Pancreas (tissue), 10 donors: ENCODE measurements around the gene MARK1. TPM values are rescaled to one million over a fixed set of nuclear protein-coding genes. Genes with fewer than 3 reads are reported as not detected.
A peak's percentile ranks its signal among the peaks of the same experiment; 100 is the strongest.

Source experiments
- ATAC-seq, 4 donors: fragments of 200-7000 bp; cut with Tn5 transposase; one replicate each; pipeline versions ENCODE4 v1.8.0 to v1.9.1; 2020; ENCODE audit warnings: mild to moderate bottlenecking in 4 of 4, moderate library complexity in 4 of 4
- DNase-seq, 6 donors: peaks; one replicate each; pipeline ENCODE4 v3.0.0-alpha.2; 2020
- FAIRE-seq: peaks from 2 replicates; lab custom pipeline; 2012; peaks lifted over from hg19 to GRCh38; lab: Jason Lieb, UNC
- H3K27ac ChIP-seq, 4 donors: fragments of 200-600 bp; sonication (generic); 1 replicate in 3 of 4; 2 replicates in 1 of 4; pipeline versions ENCODE4 v1.5.0 to v1.8.0; 2020
- H3K27me3 ChIP-seq, 4 donors: fragments of 200-600 bp; one replicate each; pipeline ENCODE4 v1.8.0; 2021
- H3K36me3 ChIP-seq, 3 donors: fragments of 200-600 bp; sonication (generic) in 1 of 3; one replicate each; pipeline versions ENCODE4 v1.5.0 to v1.8.0; 2020 to 2021
- H3K4me1 ChIP-seq, 3 donors: fragments of 200-600 bp; one replicate each; pipeline ENCODE4 v1.8.0; 2021
- H3K4me3 ChIP-seq, 4 donors: fragments of 200-600 bp; sonication (generic) in 2 of 4; one replicate each; pipeline versions ENCODE4 v1.5.0 to v1.8.0; 2020 to 2021
- H3K9me3 ChIP-seq, 4 donors: fragments of 200-600 bp; one replicate each; pipeline ENCODE4 v1.8.0; 2021
- WGBS, 2 donors: extraction: QIAGEN DNeasy Blood & Tissue Kit; methylation state at CpG; one replicate each; pipeline ENCODE4 v1.1.7; 2013; 5-methylcytosine and 5-hydroxymethylcytosine counted together
- intact Hi-C, 3 donors: fragments of 100-400 bp; cut with DNase I; formaldehyde crosslinking; loops; one replicate each; pipeline versions ENCODE4 v1.11.1 to v1.14.2; 2022
- polyA plus RNA-seq, 2 donors: library from polyadenylated mRNA; stranded (reverse); fragments of 200-250 nt; gene quantifications; one replicate each; pipeline ENCODE4 v1.2.3, GENCODE V29; 2013
- total RNA-seq, 6 donors: library from RNA; stranded (reverse); fragmentation: NEBNext Ultra II Directional in 4 of 6; extraction: Animal tissue kit (Norgen Biotek cat#: 25700) in 4 of 6; gene quantifications; one replicate each; pipeline versions ENCODE4 v1.2.1 to v1.2.4, GENCODE V29; 2021 to 2023
- TF ChIP-seq, protein P1 (sequence below), 4 donors: fragments of 200-600 bp; sonication (generic) in 3 of 4; IDR thresholded peaks; one replicate each; pipeline versions ENCODE4 v1.5.0 to v1.8.0; 2021; ENCODE audit warnings: antibody characterized with exemption in 4 of 4
- donor health status: healthy with polysubstance abuse.
- donor health status: DM: no; HTN: no; CAD: no; lungs with moderate emphysema.
- donor health status: DM: no; HTN: no; CAD: no.
- donor health status: control.
- donor health status: control.
- donor health status: Bipolar disorder and iron deficiency.
- donor health status: DM: yes; HTN: yes; CAD: no.
- donor health status: DM: no; HTN: no; CAD: no.
- donor health status: DM: no; HTN: no; CAD: no.
- donor health status: DM: yes; HTN: yes; CAD: no.

Gene MARK1
- total and polyA plus RNA-seq, 8 donors: 0.84 to 3.5 (median 1.4) TPM

DNA sequence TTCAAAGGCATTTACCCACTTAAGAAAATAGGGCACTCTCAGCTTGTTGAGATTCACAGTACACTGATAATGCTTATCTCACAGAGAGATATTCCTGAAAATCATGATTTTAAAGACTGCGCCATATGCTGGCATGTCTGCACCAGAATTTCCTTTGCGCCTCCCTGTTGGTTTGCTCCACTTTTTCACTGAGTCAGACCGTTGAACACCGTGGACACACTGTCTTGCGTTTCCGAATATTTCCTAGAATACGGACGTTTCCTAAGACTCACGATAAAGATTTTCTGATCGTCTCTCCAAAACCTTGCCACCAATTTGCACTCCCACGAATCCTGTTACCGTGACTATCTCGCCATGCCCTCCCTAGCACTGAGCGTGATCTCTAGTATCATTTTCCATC is 161.7 kb downstream of the MARK1 start:
- WGBS, 2 donors: 26 to 28% methylated on average over 14 of the region's 14 CpGs

DNA sequence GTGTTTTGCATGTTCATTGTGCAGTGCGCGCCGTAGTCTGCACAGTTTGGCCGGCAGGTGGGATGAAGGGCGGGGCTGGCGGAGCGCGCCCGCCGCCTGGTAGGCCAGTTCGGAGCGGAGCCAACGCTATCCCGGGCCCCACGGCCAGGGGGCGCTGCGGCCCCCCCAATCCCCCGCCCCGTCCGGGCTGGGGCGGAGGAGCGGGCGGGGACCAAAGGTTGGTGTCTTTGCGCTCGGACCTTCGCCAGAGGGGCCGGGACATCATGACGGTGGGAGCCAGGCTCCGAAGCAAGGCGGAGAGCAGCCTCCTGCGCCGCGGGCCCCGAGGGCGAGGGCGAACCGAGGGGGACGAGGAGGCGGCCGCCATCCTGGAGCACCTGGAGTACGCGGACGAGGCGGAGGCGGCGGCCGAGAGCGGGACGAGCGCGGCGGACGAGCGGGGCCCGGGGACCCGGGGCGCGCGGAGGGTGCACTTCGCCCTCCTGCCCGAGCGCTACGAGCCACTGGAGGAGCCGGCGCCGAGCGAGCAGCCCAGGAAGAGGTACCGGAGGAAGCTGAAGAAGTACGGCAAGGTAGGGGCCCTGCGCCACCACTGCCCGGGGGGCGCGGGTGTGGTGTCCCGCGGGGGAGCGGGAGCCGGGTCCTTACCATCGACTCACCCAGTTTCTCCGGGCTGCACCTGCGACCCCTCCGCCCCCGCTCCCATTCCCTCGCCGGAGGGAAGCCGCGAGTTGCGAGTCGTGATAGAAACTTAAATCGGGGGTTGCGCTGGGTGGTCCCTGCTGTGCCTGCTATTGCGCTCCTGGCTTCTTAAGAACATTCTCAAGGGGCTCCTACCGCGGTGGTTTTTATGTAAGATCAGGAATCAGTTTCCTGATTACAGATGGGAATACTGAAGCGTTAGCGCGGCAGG is 162.5 kb downstream of the MARK1 start, which contains the start of gene C1orf115:
Gene C1orf115 (plus strand): TSS at position 224 of the 913 bp plus-strand sequence. CDS start 40 bp downstream, at position 264.
- FAIRE-seq: no peak
- H3K27ac ChIP-seq: peak within 1 kb of the TSS in 3 of 4 donors; percentile 19 to 48 (median 45)
- intact Hi-C loops: loop anchor here in 1 of 3 donors (5.0 kb wide), 1 partner anchor 87 kb away; no protein-coding TSS in a partner anchor
- TF ChIP-seq, protein P1, sequence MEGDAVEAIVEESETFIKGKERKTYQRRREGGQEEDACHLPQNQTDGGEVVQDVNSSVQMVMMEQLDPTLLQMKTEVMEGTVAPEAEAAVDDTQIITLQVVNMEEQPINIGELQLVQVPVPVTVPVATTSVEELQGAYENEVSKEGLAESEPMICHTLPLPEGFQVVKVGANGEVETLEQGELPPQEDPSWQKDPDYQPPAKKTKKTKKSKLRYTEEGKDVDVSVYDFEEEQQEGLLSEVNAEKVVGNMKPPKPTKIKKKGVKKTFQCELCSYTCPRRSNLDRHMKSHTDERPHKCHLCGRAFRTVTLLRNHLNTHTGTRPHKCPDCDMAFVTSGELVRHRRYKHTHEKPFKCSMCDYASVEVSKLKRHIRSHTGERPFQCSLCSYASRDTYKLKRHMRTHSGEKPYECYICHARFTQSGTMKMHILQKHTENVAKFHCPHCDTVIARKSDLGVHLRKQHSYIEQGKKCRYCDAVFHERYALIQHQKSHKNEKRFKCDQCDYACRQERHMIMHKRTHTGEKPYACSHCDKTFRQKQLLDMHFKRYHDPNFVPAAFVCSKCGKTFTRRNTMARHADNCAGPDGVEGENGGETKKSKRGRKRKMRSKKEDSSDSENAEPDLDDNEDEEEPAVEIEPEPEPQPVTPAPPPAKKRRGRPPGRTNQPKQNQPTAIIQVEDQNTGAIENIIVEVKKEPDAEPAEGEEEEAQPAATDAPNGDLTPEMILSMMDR (IDR thresholded peaks at IDR 0.05): peak; percentile 98 to 99 (median 99)
- peak; percentile 97 to 99 (median 98) for ATAC-seq
- peaks cover 0 to 7% (median 0%) of the 10 kb centered on the region in 3 donors for H3K4me1 ChIP-seq
- 1 to 2% methylated on average over 55 to 96 of the region's 96 CpGs for WGBS, 2 donors
- H3K4me3 ChIP-seq: peak within 1 kb of the TSS; percentile 62 to 88 (median 73)
- no peaks in the 10 kb centered on the region for H3K27me3 ChIP-seq
- no peaks in the 10 kb centered on the region for H3K36me3 ChIP-seq
- no peaks in the 10 kb centered on the region for H3K9me3 ChIP-seq
- peak; percentile 75 to 96 (median 88) for DNase-seq

More for the DNA sequence above, 161.7 kb downstream of the MARK1 start:
- Histone ChIP-seq H3K27ac (no peak overlapping the region), H3K9me3 (no peaks in the 10 kb centered on the region), H3K27me3 (no peaks in the 10 kb centered on the region), H3K4me3 (peak overlapping the region in 3 of 4 donors; percentile 65 to 88 (median 81)), H3K4me1 (peaks cover 0 to 7% (median 0%) of the 10 kb centered on the region in 3 donors), H3K36me3 (no peaks in the 10 kb centered on the region)
- ATAC-seq: no peak
- no peak for FAIRE-seq
- TF ChIP-seq, protein P1 (IDR thresholded peaks at IDR 0.05): no peak
- intact Hi-C loops: loop anchor here in 2 of 3 donors (5.0 kb wide), 3 partner anchors 43 to 93 kb away; no protein-coding TSS in a partner anchor
- no peak for DNase-seq

DNA sequence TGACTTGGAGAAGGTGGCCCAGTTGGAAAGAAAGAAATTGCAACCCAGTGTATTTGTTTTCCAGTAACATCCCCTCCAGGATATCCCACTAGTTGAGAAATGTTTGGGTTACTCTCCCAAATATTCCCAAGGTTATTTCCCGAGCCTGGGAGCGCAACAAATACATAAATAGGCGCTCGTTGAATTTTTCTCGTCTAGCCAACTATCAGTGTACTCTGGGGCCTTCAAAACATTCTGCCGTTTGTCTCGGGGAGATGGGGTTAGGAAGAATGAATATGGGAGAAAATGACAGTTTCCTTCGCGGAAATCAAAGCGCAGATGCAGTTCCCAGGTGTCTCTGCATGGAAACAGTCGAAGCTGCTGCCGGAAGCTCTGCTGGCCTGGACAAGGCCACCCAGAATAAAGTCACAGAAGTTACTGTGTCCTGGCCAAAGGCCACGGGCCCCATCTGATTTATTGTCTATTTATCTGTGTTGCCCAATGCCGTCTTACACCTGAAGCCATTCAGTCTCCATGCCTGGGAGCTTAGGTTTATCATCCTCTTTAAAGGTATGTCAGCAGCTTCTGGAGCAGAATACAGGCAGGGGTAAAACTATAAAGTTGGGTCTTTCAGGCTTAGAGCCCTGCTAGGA is 163.2 kb downstream of the MARK1 start:
- H3K36me3 ChIP-seq: no peaks in the 10 kb centered on the region
- H3K9me3 ChIP-seq: no peaks in the 10 kb centered on the region
- H3K4me3 ChIP-seq: peak overlapping the region; percentile 62 to 88 (median 73)
- ATAC-seq (peak in 3 of 4 donors; percentile 2 to 19 (median 15)), FAIRE-seq (no peak), DNase-seq (no peak)
- intact Hi-C loops: loop anchor here in 1 of 3 donors (5.0 kb wide), 1 partner anchor 86 kb away; no protein-coding TSS in a partner anchor
- TF ChIP-seq, protein P1 (IDR thresholded peaks at IDR 0.05): no peak
- peaks cover 0 to 7% (median 0%) of the 10 kb centered on the region in 3 donors for H3K4me1 ChIP-seq
- 10 to 11% methylated on average over 14 of the region's 14 CpGs for WGBS, 2 donors
- H3K27me3 ChIP-seq: no peaks in the 10 kb centered on the region
- H3K27ac ChIP-seq: no peak overlapping the region

DNA sequence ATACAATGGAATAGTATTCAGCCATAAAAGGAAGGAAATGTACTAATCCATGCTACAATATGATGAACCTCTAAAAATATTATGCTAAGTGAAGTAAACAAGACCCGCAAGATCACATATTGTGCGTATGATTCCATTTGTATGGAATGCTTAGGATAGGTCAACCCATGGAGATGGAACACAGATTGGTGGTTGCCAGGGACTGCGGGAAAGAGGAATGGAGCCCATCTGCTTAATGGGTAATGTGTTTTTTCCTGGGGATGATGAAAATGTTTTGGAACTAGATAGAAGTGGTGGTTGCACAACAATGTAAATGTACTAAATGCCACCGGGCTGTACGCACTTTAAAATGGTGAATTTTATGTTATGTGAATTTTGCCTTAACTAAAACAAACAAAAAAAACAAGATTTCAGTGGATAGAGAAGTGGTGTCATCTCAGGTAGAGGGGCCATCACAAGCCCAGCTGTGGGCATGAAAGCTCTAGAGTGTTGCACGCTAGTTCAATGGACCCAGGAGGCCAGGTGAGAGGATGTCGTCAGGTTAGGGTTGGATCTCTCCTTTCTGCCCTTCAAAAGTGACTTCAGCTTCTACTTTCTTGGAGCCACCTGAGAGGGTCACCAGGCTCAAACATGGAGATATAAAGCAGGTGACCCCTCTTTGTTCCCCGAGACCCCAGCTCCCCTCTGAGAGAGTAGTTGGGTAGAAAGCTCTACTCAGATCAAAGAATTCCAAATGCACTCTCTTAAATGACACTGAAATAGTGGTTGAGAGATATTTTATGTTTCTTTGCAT is 164.7 kb downstream of the MARK1 start:
- Histone ChIP-seq H3K4me1 (peaks cover 0 to 7% (median 0%) of the 10 kb centered on the region in 3 donors), H3K27me3 (no peaks in the 10 kb centered on the region), H3K27ac (no peak overlapping the region), H3K4me3 (no peak overlapping the region), H3K36me3 (peaks cover 0 to 4% (median 0%) of the 10 kb centered on the region in 3 donors), H3K9me3 (no peaks in the 10 kb centered on the region)
- ATAC-seq (no peak), DNase-seq (no peak), FAIRE-seq (no peak)
- intact Hi-C loops: loop anchor here in 1 of 3 donors (5.0 kb wide), 1 partner anchor 85 kb away; no protein-coding TSS in a partner anchor
- TF ChIP-seq, protein P1 (IDR thresholded peaks at IDR 0.05): no peak
- 93% methylated on average over 8 of the region's 8 CpGs for WGBS, 2 donors
